GM19351 (cell line): ENCODE data around the gene NEK11.

Source experiments
- ATAC-seq: cut with Tn5 transposase; IDR thresholded peaks from one replicate; pipeline ENCODE4 v1.9.1; 2021; ENCODE audit warnings: mild to moderate bottlenecking, moderate library complexity; ENCODE audit not compliant: unreplicated experiment

NEK11 gene

GRCh38 chr3:131393868-131394267 is 367.2 kb downstream of the NEK11 start:
- ATAC-seq = no peak

DNA sequence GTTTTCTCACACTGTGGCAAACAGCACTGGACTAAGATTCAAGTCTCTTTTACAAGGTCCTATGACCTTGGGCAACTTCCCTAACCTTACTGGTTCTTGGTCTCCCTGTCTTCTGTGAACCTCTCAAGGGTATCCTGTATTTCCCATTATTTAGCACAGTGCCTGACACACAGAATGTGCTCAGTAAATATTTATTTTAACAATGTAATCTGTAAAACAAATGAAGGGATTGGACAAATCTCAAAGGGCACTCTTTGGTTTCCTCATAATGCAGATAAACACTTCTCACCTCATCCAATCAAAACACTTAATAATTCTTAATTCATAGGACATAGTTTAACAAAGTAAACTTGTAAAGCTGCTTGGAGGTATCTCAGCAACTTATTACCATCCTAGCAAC is 367.7 kb downstream of the NEK11 start:
- no peak for ATAC-seq

DNA sequence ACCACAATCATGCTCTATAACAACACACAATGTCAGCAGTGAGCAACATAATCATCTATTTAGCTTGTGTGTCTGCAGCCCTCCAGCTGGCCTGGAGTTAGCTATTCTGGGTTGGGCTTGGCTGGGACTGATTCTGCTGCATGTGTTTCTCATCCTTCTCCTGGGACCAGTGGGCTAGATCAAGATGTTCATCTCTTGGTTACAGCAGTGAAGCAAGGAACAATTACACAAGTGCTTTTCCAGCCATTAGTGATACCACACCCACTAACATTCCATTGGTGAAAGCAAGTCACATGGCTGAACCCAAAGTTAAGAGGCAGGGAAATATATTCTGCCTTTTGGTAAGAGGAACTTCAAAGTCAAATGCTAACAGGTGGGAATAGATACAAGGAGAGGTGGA is 369.5 kb downstream of the NEK11 start:
- ATAC-seq = no peak

DNA sequence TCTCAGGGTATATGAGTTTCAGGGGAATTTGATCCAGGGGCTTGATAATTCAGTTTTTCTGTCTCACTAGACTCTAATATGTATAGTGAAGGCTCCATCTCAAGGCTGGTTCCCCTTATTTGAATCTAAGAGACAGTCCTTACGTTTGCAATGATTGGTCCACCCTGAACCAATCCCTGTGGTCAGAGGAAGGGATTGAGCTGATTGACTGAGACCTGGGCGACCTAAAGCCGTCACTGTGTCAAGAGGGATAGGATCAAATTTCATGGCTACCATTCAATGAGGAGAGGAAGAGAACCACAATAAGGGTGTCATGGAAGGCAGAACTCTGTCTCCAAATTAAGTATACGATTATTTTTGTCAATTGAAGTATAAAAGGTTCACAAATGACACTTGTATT is 371.2 kb downstream of the NEK11 start:
- no peak for ATAC-seq
